ENCODE results near the gene CALY.
A peak's percentile ranks its signal among the peaks of the same experiment; 100 is the strongest.

Gene CALY

GRCh38 chr10:133329491-133330202, 7.0 kb downstream of the CALY start:
- Histone ChIP-seq H3K4me3 (ENCODE audit: insufficient read depth, low read depth, low read length) (no peak overlapping the region), H3K27ac (ENCODE audit: insufficient read depth, low read depth, low read length, poor library complexity, severe bottlenecking) (no peak overlapping the region), H3K36me3 (ENCODE audit: control insufficient read depth, insufficient read depth, low read length) (no peaks in the 10 kb centered on the region), H3K9me3 (ENCODE audit: control insufficient read depth, low read length) (no peaks in the 10 kb centered on the region), H3K27me3 (ENCODE audit: control insufficient read depth, insufficient read depth, low read length, poor library complexity, severe bottlenecking) (peaks cover 96% of the 10 kb centered on the region), H3K4me1 (ENCODE audit: control insufficient read depth, insufficient read depth, low read length) (peaks cover 18% of the 10 kb centered on the region)
- 6 to 7% methylated on average over 37 of the region's 37 CpGs for WGBS, 2 experiments

GRCh38 chr10:133328358-133329343, 8.0 kb downstream of the CALY start:
- Histone ChIP-seq H3K9me3 (ENCODE audit: control insufficient read depth, low read length) (no peaks in the 10 kb centered on the region), H3K27me3 (ENCODE audit: control insufficient read depth, insufficient read depth, low read length, poor library complexity, severe bottlenecking) (peaks cover 86% of the 10 kb centered on the region), H3K4me3 (ENCODE audit: insufficient read depth, low read depth, low read length) (no peak overlapping the region), H3K4me1 (ENCODE audit: control insufficient read depth, insufficient read depth, low read length) (peaks cover 18% of the 10 kb centered on the region), H3K27ac (ENCODE audit: insufficient read depth, low read depth, low read length, poor library complexity, severe bottlenecking) (no peak overlapping the region), H3K36me3 (ENCODE audit: control insufficient read depth, insufficient read depth, low read length) (no peaks in the 10 kb centered on the region)
- WGBS, 2 experiments: 91% methylated on average over 15 of the region's 15 CpGs

GRCh38 chr10:133327651-133328357, 8.9 kb downstream of the CALY start:
- H3K27me3 ChIP-seq (ENCODE audit: control insufficient read depth, insufficient read depth, low read length, poor library complexity, severe bottlenecking): peaks cover 78% of the 10 kb centered on the region
- no peaks in the 10 kb centered on the region for H3K36me3 ChIP-seq (ENCODE audit: control insufficient read depth, insufficient read depth, low read length)
- no peaks in the 10 kb centered on the region for H3K9me3 ChIP-seq (ENCODE audit: control insufficient read depth, low read length)
- peaks cover 18% of the 10 kb centered on the region for H3K4me1 ChIP-seq (ENCODE audit: control insufficient read depth, insufficient read depth, low read length)
- no peak overlapping the region for H3K4me3 ChIP-seq (ENCODE audit: insufficient read depth, low read depth, low read length)
- 75 to 77% methylated on average over 12 of the region's 12 CpGs for WGBS, 2 experiments
- H3K27ac ChIP-seq (ENCODE audit: insufficient read depth, low read depth, low read length, poor library complexity, severe bottlenecking): no peak overlapping the region

GRCh38 chr10:133326745-133327650, 9.7 kb downstream of the CALY start:
- Histone ChIP-seq H3K27me3 (ENCODE audit: control insufficient read depth, insufficient read depth, low read length, poor library complexity, severe bottlenecking) (peaks cover 70% of the 10 kb centered on the region), H3K27ac (ENCODE audit: insufficient read depth, low read depth, low read length, poor library complexity, severe bottlenecking) (no peak overlapping the region), H3K4me1 (ENCODE audit: control insufficient read depth, insufficient read depth, low read length) (peaks cover 18% of the 10 kb centered on the region), H3K4me3 (ENCODE audit: insufficient read depth, low read depth, low read length) (no peak overlapping the region), H3K9me3 (ENCODE audit: control insufficient read depth, low read length) (no peaks in the 10 kb centered on the region), H3K36me3 (ENCODE audit: control insufficient read depth, insufficient read depth, low read length) (no peaks in the 10 kb centered on the region)
- 73 to 78% methylated on average over 28 of the region's 28 CpGs for WGBS, 2 experiments

GRCh38 chr10:133326223-133326551, 10.5 kb downstream of the CALY start:
- Histone ChIP-seq H3K36me3 (ENCODE audit: control insufficient read depth, insufficient read depth, low read length) (no peaks in the 10 kb centered on the region), H3K27me3 (ENCODE audit: control insufficient read depth, insufficient read depth, low read length, poor library complexity, severe bottlenecking) (peaks cover 62% of the 10 kb centered on the region), H3K4me3 (ENCODE audit: insufficient read depth, low read depth, low read length) (peak overlapping the region; percentile 40), H3K4me1 (ENCODE audit: control insufficient read depth, insufficient read depth, low read length) (peaks cover 18% of the 10 kb centered on the region), H3K9me3 (ENCODE audit: control insufficient read depth, low read length) (no peaks in the 10 kb centered on the region), H3K27ac (ENCODE audit: insufficient read depth, low read depth, low read length, poor library complexity, severe bottlenecking) (no peak overlapping the region)
- WGBS, 2 experiments: 45 to 46% methylated on average over 9 of the region's 9 CpGs

GRCh38 chr10:133325440-133326222, 11.1 kb downstream of the CALY start:
- WGBS, 2 experiments: 2 to 3% methylated on average over 91 of the region's 91 CpGs
- H3K27me3 ChIP-seq (ENCODE audit: control insufficient read depth, insufficient read depth, low read length, poor library complexity, severe bottlenecking): peaks cover 56% of the 10 kb centered on the region
- peaks cover 18% of the 10 kb centered on the region for H3K4me1 ChIP-seq (ENCODE audit: control insufficient read depth, insufficient read depth, low read length)
- no peaks in the 10 kb centered on the region for H3K36me3 ChIP-seq (ENCODE audit: control insufficient read depth, insufficient read depth, low read length)
- no peaks in the 10 kb centered on the region for H3K9me3 ChIP-seq (ENCODE audit: control insufficient read depth, low read length)
- peak overlapping the region; percentile 40 for H3K4me3 ChIP-seq (ENCODE audit: insufficient read depth, low read depth, low read length)
- no peak overlapping the region for H3K27ac ChIP-seq (ENCODE audit: insufficient read depth, low read depth, low read length, poor library complexity, severe bottlenecking)

- H3K4me1 ChIP-seq (ENCODE audit: control insufficient read depth, insufficient read depth, low read length): peaks cover 18% of the 10 kb centered on the region
- H3K27ac ChIP-seq (ENCODE audit: insufficient read depth, low read depth, low read length, poor library complexity, severe bottlenecking): no peak overlapping the region
- no peaks in the 10 kb centered on the region for H3K36me3 ChIP-seq (ENCODE audit: control insufficient read depth, insufficient read depth, low read length)
- WGBS, 2 experiments: 54% methylated on average over 20 of the region's 20 CpGs
- H3K27me3 ChIP-seq (ENCODE audit: control insufficient read depth, insufficient read depth, low read length, poor library complexity, severe bottlenecking): peaks cover 56% of the 10 kb centered on the region
- H3K9me3 ChIP-seq (ENCODE audit: control insufficient read depth, low read length): no peaks in the 10 kb centered on the region
- no peak overlapping the region for H3K4me3 ChIP-seq (ENCODE audit: insufficient read depth, low read depth, low read length)
Measured at GRCh38 chr10:133324857-133325260, 11.8 kb downstream of the CALY start.

GRCh38 chr10:133324198-133324792, 12.4 kb downstream of the CALY start:
- no peak overlapping the region for H3K27ac ChIP-seq (ENCODE audit: insufficient read depth, low read depth, low read length, poor library complexity, severe bottlenecking)
- 7 to 8% methylated on average over 12 to 13 of the region's 13 CpGs for WGBS, 2 experiments
- no peak overlapping the region for H3K4me3 ChIP-seq (ENCODE audit: insufficient read depth, low read depth, low read length)

More at GRCh38 chr10:133324198-133324792, 12.4 kb downstream of the CALY start:
- Histone ChIP-seq H3K36me3 (ENCODE audit: control insufficient read depth, insufficient read depth, low read length) (no peaks in the 10 kb centered on the region), H3K27me3 (ENCODE audit: control insufficient read depth, insufficient read depth, low read length, poor library complexity, severe bottlenecking) (peaks cover 54% of the 10 kb centered on the region), H3K9me3 (ENCODE audit: control insufficient read depth, low read length) (no peaks in the 10 kb centered on the region), H3K4me1 (ENCODE audit: control insufficient read depth, insufficient read depth, low read length) (peaks cover 17% of the 10 kb centered on the region)
